AG04450 (cell line): Measurements from ENCODE around the gene GOLGA8O. TPM values are rescaled to one million over a fixed set of nuclear protein-coding genes. Genes with fewer than 3 reads are reported as not detected.
"Not testable (repeated sequence)": the region's sequence is repeated elsewhere in the genome, so short reads cannot be mapped to it uniquely, and the experiment has no call there.

Experiments used
- CTCF ChIA-PET: fragments of 300-600, 350-600 bp; formaldehyde crosslinking; extraction: SDS; loops from one replicate; lab custom pipeline; 2022; ENCODE audit warnings: antibody characterized with exemption, inconsistent platforms; lab: Charles Lee
- POLR2A ChIA-PET: fragments of 350-600 bp; formaldehyde crosslinking; extraction: SDS; loops from one replicate; lab custom pipeline; 2021; ENCODE audit warnings: antibody characterized with exemption, inconsistent platforms; lab: Yijun Ruan, JAX
- DNase-seq: peaks from one replicate; pipeline ENCODE4 v3.0.0-alpha.2; 2011; ENCODE audit warnings: low read depth, low spot score
- H3K27ac ChIP-seq: one replicate; pipeline ENCODE4 v1.5.1; 2012; ENCODE audit warnings: low read depth, low read length, control low read depth
- H3K27me3 ChIP-seq: one replicate; pipeline ENCODE4 v1.6.0; 2012; ENCODE audit warnings: low read length; ENCODE audit not compliant: control insufficient read depth, insufficient read depth
- H3K4me3 ChIP-seq: 2 replicates; pipeline ENCODE4 v1.5.1; 2011; ENCODE audit warnings: mild to moderate bottlenecking, low read depth, low read length, control low read depth
- H3K9me3 ChIP-seq: 2 replicates; pipeline ENCODE4 v1.5.1; 2012; ENCODE audit warnings: low read length; ENCODE audit not compliant: control insufficient read depth, insufficient read depth
- polyA minus RNA-seq: library from RNA; depleted of rRNA, polyadenylated mRNA; stranded (reverse); fragments of >200 nt; gene quantifications from 2 replicates; pipeline ENCODE4 v1.2.3, GENCODE V29; 2011; rRNA and poly(A)+ RNA removed
- polyA plus RNA-seq: library from polyadenylated mRNA; depleted of rRNA; stranded (reverse); fragments of >200 nt; gene quantifications from 2 replicates; pipeline ENCODE4 v1.2.3, GENCODE V29; 2011; rRNA removed

GOLGA8O gene, protein sequence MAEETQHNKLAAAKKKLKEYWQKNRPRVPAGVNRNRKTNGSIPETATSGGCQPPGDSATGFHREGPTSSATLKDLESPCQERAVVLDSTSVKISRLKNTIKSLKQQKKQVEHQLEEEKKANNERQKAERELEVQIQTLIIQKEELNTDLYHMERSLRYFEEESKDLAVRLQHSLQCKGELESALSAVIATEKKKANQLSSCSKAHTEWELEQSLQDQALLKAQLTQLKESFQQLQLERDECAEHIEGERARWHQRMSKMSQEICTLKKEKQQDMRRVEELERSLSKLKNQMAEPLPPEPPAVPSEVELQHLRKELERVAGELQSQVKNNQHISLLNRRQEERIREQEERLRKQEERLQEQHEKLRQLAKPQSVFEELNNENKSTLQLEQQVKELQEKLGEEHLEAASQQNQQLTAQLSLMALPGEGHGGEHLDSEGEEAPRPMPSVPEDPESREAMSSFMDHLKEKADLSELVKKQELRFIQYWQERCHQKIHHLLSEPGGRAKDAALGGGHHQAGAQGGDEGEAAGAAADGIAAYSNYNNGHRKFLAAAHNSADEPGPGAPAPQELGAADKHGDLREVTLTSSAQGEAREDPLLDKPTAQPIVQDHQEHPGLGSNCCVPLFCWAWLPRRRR
- not detected in 2 replicates for polyA plus RNA-seq
- not detected in 2 replicates for polyA minus RNA-seq

DNA sequence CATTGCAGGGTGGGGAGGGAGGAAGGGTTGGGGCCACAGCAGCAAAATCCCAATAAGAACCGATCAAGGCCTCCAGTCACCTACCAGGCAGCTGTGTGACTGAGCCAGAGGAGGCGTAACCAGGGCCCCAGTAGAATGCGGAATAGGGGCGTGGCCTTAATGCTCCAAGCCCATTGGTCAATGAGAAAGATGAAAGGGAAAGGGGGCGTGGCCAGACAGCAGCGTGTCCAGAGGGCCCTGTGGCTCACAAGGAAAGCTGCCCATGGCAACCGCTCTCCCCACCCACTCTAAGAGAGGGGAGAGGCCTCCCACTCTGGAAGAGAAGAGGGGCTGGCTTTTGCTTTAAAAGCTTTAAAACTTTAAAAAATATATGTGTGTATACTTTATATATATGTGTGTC lies at the start of gene GOLGA8O:
TSS of gene GOLGA8O (minus strand) at position 101 of the 400 bp plus-strand sequence. CDS start at position 3, 98 bp downstream.
- POLR2A ChIA-PET, DNase-seq, CTCF ChIA-PET, H3K4me3 ChIP-seq, H3K9me3 ChIP-seq, H3K27ac ChIP-seq, H3K27me3 ChIP-seq: not testable (repeated sequence)

DNA sequence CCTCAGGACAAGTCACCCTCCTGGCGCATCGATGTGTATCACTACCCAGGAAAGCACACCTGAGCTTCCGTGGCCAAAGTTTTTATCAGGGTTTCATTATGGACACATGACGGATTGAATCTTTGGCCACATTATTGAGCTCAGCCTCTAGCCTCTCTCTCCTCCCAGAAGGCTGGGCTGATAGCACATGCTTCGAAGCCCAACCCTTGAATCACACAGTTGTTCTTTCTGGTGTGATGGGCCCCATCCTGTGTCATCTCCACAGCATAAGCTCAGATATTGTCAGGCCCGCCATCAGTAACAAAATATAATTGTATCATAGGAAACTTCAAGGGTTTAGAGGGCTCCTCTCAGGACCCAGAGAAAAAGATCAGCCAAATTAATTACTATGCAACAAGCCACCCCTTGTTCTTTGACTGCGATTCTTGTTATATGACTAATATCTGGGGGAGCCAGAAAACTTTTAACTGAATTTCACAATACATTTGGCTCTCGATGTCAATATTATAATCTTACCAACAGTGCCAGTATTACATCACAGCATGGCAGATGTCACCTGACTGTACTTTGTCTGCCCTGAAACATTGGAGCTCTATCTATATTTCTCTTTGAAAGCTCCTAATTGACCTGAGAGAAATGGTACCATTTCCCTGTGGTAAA lies 48.8 kb upstream of the GOLGA8O start:
- POLR2A ChIA-PET, H3K9me3 ChIP-seq, CTCF ChIA-PET, H3K27me3 ChIP-seq, H3K27ac ChIP-seq, H3K4me3 ChIP-seq, DNase-seq: not testable (repeated sequence)

DNA sequence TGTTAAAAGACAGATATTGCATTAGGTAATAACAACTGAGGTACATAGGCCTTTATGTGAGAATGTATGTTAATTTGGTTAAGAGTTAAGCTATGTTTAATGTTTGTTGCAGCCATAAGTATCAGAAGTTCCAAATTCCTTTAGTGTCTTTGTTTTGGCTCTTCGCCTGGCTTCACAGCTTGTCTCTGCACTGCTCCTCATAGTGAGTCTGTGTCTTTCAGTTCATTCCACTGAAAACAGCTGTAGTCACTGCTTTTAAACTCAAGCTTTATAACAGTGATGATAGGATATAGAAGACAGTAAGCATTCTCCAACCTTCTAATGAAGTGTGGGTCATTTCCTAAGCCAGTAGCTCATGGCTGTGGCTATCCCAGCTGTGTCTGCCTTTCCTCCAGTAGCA lies 47.5 kb upstream of the GOLGA8O start:
- H3K27ac ChIP-seq, H3K9me3 ChIP-seq, CTCF ChIA-PET, H3K4me3 ChIP-seq, H3K27me3 ChIP-seq, POLR2A ChIA-PET: not testable (repeated sequence)
- peak; percentile 1 for DNase-seq

DNA sequence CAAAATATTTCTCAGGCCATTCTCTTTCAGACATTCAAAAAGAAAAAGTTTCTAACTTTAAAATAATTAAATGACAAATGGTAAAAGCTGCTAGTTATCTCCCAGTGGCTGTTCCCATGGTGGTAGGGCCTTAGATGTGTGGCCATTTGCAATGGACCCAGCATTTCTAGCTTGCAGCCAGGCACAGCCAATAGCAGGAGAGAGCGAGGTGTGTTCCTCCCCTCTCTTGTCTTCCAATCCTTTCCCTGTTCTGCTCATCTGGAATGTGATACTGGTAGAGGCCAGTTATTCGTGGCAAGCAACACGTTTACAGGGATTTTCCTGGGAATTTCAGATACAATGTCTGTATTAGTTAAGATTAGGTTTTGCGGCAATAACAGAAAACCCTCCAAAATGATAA lies 37.3 kb upstream of the GOLGA8O start:
- H3K27ac ChIP-seq, DNase-seq, POLR2A ChIA-PET, CTCF ChIA-PET, H3K9me3 ChIP-seq, H3K4me3 ChIP-seq, H3K27me3 ChIP-seq: not testable (repeated sequence)

DNA sequence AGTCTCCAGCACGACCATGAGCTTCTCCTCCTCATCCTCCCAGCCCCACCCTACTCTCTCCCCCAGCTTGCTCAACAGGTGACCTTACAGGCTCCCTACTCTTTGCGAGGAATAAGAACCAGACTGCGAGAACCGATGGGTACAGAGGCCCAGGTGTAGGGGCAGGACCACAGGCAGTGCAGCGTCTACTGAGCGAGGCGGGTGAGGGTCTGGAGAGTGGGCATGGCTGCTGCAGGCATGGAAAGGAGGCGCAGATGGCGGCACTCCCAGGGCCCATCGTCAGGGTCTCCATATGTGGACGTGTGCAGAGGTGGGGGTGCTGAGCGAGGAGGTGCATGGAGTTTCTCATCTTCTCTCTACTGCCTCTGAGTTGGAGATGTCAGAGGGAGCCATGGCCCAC lies 31.0 kb upstream of the GOLGA8O start:
- H3K27ac ChIP-seq, CTCF ChIA-PET, H3K9me3 ChIP-seq, H3K27me3 ChIP-seq, H3K4me3 ChIP-seq, POLR2A ChIA-PET, DNase-seq: not testable (repeated sequence)

DNA sequence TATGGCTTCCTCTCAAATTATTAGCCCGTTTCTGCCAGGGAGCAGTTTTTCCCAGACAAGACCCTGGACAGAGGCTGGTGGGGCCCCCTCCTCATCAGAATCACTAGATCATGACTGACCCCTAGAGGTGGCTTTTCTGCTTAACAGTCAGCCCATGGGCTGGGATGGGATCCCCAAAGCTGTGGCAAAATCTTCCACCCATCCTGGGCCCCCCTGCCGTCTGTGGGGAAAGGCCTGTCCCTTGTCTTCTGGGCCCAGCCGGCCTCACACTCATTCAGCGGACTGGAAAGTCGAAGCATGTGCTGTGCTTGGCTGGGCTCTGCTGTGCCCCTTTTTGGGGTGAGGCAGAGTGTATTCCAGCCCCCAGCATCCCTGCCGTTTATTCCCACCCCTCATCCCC lies 27.9 kb upstream of the GOLGA8O start:
- DNase-seq: not testable (repeated sequence)

DNA sequence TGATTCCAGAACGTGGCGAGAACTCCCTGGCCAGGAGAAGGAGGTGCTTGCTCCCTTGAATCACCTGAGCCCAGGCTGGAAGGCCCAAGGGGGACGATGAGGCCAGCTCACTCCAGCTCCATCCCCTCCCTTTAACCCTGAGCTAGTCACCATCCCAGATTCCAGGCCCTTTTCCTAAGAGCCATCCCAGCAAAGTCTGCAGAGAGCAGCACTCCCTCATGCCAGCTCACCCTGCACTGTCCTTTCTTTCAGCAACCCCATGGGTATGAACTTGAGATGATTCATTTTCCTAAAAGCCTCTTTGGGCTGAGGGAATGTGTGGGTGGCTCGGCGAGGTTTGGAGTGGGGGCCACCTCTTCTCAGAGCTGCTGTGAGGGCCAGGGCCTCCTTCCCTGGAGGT lies 26.2 kb upstream of the GOLGA8O start:
- H3K27ac ChIP-seq, DNase-seq, POLR2A ChIA-PET, H3K27me3 ChIP-seq, CTCF ChIA-PET, H3K4me3 ChIP-seq, H3K9me3 ChIP-seq: not testable (repeated sequence)

More for the DNA sequence above, 27.9 kb upstream of the GOLGA8O start:
- CTCF ChIA-PET, H3K27ac ChIP-seq, POLR2A ChIA-PET, H3K9me3 ChIP-seq, H3K27me3 ChIP-seq, H3K4me3 ChIP-seq: not testable (repeated sequence)

DNA sequence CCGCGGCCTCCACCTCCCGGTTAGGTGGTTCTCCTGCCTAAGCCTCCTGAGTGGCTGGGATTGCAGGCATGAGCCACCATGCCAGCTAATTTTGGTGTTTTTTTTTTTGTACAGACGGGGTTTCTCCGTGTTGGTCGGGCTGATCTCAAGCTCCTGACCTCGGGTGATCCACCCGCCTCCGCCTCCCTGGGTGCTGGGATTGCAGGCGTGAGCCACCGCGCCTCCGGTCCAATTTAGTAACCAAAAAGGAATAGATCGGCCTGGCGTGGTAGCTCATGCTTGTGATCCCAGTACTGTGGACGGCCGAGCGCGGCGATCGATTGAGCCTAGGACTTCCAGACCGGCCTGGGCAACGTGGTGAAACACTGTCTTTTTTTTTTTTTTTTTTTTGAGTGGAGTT lies 12.6 kb upstream of the GOLGA8O start:
- H3K9me3 ChIP-seq, CTCF ChIA-PET: not testable (repeated sequence)

DNA sequence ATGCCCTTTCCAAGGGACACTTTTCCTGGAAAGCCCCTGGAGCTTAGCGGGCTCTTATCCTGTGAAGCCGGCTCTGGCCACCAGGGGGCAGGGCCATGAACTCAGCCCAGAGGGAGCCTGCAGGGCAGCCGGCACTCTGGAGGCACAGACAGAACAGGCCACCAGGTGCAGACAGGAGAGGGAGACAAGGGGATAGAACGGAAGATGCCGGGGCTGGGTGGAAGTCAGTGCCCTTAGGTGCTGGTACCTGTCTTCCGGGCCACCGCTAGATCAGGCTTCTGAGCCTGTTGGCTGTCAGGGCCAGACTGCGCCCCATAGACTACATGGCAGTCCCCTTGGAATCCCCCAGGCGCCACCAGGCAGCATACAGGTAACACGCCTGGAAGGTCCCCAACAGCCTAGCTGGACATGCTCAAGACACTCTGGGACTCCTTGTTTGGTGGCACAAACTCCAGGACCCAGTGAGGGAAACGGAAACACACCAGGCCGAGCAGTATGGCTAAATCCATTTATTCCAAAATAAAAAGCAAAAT lies 14.9 kb downstream of the GOLGA8O start:
- CTCF ChIA-PET, H3K27me3 ChIP-seq, H3K27ac ChIP-seq, H3K9me3 ChIP-seq, POLR2A ChIA-PET, H3K4me3 ChIP-seq, DNase-seq: not testable (repeated sequence)

More for the DNA sequence above, 12.6 kb upstream of the GOLGA8O start:
- H3K4me3 ChIP-seq, DNase-seq, H3K27ac ChIP-seq, H3K27me3 ChIP-seq, POLR2A ChIA-PET: not testable (repeated sequence)

DNA sequence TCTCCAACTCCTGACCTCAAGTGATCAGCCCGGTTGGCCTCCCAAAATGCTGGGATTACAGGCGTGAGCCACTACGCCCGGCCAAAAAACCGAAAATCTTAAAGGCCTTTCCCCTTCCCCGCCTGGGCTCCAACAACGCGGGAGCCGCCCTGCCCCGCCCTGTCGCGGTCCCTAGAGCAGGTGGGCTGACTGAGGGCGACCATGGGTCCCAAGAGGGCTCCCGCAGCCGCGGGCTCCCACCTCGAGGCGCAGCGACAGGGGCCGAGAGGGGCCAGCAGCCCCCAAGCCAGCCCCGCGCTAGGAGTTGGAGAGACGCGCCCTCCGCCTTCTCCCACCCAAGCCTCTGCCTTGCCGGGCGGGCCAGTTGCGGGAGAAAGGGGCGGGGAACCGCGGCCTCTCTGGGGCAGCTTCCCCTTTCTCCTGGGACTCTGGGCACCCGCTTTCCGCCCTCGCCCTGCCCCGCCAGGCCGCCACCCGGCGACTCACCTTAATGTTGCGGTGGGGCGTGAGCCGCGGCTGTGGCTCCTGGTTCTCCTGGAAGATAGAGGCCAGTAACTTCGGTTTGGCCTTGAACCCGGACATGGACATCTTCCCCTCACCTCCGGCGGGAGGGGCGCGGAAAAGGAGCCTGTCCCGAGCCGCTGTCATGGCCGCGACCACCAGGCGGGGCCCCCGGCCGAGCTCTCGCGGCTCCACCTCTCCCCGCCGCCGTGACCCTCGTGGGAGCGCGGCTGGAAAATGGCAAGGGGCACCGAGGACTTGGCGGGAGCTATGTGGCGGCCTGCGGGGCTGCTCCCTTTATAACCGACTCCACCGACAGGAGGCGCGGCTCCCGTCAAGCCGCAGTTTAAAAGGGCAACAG lies 21.1 kb downstream of the GOLGA8O start:
- DNase-seq, H3K27ac ChIP-seq, CTCF ChIA-PET, H3K4me3 ChIP-seq, H3K27me3 ChIP-seq, H3K9me3 ChIP-seq, POLR2A ChIA-PET: not testable (repeated sequence)

DNA sequence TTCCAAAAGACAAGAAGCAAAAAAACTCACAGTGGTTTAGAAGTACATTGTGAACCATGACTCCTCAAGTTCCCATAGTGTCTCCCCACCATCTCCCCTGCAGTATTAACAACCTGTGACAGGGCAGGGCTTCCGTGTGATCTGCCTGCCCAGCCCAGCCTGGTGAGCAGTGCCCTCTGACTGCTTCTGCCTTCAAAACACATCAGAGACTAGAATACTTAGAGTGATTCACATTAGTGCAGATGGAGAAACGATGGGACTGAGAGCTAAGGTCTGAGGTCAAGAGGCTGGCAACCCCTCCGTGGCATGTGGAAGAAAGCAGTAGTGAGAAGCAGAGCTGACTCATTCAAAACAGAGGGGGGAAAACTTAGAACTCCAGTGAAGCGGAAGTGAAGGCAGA lies 27.8 kb downstream of the GOLGA8O start:
- H3K4me3 ChIP-seq, CTCF ChIA-PET, H3K9me3 ChIP-seq, H3K27me3 ChIP-seq, H3K27ac ChIP-seq, DNase-seq, POLR2A ChIA-PET: not testable (repeated sequence)
